Fibroblast of upper back skin (primary cell): Measurements from ENCODE around the gene GSTM4.

Experiments used
- DNase-seq: peaks from one replicate; pipeline ENCODE4 v3.0.0-alpha.2; 2013

Gene GSTM4

DNA sequence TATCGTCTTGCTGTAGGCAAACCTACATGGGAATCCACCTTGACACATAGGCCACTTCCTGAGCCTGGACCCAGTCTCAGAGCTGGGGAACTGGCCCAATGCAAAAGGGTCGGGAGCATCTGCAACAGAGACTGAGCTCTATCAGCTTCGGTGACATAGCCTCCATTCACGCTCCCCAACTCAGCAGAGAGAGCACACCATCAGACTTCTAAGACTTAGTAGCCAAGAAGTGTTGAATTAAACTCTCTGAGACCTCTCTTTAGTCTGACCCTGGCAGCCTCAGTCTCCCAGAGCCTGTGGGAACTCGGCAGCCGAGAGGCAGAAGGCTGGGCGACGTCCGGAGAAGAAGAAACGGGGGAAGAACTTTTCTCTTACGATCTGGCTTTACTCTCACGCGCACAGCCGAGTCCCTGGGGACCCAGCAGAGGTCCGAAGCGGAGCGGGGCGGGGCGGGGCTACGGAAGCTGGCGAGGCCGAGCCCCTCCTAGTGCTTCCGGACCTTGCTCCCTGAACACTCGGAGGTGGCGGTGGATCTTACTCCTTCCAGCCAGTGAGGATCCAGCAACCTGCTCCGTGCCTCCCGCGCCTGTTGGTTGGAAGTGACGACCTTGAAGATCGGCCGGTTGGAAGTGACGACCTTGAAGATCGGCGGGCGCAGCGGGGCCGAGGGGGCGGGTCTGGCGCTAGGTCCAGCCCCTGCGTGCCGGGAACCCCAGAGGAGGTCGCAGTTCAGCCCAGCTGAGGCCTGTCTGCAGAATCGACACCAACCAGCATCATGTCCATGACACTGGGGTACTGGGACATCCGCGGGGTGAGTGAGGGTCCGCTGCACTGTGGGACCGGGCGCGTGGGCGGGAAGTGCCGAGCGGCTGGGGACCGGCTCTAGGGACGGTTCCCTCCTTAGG lies at the start of gene GSTM4:
GSTM4 (plus strand) TSS at position 485 of the 905 bp plus-strand sequence; CDS start at position 776, 291 bp downstream.
- peak; percentile 73 for DNase-seq

DNA sequence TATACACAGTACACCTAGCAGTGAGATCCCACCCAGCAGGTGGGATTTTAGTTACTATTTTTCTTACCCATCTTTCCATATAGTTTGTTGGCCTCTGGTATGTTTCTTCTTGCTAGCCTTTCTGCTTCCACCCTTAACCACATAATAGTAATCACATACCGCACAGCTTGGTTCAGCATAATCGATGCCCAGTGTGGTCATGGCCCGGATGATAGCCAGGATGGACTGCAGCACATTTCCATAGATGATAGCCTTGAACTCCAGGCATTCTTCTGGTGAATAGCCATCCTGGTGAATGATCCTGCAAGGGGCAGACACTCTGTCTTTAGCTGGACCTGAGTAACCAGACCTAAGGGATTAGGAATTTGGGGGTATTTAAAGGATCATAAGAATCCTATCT lies 46.0 kb upstream of the GSTM4 start:
- DNase-seq, result no peak

DNA sequence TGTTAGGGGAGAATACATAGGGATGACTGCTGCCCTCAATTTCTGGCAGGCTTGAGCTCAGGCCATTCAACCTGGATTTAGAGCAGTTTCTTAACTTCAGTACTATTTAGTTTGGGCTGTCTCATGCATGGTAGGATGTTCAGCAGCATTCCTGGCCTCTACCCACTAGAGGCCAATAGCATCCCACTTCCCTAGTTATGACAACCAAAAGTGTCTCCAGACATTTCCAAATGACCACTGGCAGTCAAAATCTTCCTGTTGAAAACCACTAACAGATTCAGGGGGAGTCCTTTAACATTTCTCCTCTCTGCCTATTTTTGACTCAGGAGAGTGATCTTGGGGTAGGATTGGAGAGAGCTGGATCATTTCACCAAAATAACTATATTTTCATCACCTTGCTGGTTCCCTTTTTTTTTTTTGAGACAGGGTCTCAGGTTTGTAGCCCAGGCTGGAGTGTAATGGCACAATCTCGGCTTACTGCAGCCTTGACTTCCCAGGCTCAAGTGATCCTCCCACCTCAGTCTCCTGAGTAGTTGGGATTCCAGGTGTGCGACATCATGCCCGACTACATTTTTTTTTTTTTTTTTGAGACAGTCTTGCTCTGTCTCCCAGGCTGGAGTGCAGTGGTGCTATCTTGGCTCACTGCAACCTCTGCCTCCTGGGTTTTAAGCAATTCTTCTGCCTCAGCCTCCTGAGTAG lies 45.1 kb upstream of the GSTM4 start:
- peak; percentile 64 for DNase-seq

DNA sequence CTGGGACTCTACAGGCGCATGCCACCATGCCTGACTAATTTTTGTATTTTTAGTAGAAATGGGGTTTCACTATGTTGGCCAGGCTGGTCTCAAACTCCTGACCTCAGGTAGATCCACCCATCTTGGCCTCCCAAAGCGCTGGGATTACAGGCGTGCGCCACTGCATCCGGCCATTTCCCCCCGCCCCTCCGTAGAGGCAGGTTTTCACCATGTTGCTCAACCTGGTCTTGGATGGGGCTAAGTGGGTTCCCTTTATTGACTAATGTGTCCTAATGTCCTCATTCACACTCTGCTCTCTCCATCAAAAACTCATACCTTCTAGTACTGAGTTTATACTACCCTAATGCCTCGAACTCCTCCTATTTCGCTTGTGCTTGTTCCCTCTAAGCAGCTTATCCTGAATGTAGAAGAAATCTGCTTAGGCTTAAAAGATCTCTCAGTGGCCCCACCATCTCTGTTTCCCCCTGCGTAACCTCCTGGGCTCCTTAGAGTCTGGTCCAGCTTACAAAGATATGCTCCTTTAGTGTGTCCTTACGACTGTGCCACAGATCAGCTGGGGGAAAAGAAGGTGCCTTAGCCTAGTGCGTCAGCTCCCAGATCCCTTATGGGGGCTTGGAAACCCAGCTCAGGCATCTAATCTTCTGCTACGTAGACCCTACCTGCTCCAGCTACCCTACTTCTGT lies 44.5 kb upstream of the GSTM4 start:
- no peak for DNase-seq

DNA sequence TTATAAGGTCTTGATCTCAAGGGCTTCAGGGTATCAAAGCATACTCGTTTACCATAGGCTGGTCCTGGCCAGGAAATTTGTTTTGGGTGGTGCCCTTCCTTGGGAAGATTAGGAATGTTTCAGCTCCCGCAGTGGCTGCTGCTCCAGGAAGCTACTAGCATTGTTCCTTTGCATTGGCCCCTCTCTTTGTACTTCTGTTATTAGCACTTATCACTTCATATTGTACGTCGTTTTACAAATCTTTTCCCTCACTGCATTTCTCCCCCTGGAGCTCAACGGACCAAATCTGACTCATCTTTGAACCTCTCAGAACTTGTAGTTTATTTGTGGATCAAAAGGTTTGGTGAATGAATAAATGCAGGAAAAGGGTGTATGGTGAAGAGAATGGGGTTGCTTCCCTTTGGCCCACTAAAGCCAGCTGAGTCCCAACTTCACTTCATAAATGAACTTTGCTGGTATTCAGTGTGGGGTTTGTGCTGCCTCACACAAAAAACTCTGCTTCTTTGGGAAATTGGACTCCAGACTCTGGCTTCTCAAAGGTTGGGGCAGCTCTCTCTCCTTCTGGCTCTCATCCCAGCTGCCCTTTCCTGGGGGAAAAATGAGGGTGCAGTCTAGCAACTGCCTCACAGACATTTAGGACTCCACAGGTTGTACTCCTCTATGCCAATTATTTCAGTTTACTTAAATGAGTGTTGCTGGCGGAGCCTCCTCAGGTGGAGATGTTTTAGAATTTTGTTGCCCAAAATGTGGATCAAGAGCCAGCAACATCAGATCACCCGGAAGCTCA lies 42.3 kb upstream of the GSTM4 start:
- DNase-seq, result peak; percentile 31

DNA sequence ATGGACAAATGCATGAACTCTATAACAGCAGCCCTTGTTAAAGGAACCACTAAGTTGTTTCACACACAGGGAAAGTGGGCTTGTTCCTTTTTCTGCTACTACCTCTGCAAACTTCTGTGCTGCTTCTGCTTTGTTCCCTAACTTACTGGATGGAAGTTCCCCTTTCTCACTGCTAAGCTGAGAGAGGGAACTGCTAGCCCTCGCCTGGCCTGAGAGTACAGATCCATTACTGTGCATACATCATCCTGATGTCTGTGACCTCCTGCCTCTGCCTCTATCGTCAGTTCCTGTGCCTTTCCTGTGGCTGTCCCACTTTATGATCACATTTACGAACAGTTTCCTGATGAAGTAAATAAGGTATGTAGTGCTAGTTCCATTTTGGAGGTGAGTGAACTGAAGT lies 40.0 kb upstream of the GSTM4 start:
- no peak for DNase-seq

DNA sequence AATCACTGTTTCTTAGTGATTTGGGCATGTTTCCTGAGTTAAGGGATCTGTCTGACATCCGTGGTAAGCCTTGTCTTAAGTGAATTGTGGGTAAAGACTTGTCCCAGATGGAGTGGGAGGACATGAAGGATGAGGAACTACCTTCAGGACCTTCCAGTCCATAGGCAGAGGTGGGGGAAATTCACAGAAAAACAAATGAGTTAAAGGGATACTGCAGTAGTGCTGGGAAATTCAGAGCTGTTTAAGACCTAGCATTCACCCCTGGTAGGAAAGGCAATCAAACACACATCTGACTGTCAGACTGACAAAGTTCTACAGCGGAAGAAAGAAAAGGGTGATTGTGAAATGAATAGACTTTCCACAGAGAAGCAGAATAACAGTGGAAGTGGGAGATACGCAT lies 39.5 kb upstream of the GSTM4 start:
- DNase-seq, result no peak

DNA sequence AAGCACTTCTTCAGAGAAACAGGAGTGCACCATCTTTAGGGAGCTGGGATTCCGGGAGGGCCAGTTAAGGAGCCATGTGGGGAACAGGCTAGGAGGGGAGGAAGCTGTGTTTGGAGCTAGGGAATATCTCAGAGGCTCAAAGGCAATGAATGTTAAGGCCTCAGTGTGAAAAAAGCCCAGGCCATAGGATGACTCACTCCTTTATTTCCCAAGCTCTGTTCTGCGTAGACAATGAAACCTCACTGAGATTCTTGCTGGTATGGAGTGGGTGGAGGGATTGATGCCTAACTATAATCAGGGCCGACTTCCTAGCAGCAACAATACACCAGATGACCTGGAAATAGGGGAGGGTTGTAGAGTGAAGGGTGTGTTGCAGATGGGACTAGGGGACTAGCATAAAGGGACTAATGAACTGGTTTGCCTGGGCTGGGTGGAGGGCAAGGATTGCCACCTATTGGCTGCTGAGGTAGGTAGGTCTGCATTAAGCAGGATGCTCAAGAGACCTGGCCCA lies 38.6 kb upstream of the GSTM4 start:
- DNase-seq, result peak; percentile 88

DNA sequence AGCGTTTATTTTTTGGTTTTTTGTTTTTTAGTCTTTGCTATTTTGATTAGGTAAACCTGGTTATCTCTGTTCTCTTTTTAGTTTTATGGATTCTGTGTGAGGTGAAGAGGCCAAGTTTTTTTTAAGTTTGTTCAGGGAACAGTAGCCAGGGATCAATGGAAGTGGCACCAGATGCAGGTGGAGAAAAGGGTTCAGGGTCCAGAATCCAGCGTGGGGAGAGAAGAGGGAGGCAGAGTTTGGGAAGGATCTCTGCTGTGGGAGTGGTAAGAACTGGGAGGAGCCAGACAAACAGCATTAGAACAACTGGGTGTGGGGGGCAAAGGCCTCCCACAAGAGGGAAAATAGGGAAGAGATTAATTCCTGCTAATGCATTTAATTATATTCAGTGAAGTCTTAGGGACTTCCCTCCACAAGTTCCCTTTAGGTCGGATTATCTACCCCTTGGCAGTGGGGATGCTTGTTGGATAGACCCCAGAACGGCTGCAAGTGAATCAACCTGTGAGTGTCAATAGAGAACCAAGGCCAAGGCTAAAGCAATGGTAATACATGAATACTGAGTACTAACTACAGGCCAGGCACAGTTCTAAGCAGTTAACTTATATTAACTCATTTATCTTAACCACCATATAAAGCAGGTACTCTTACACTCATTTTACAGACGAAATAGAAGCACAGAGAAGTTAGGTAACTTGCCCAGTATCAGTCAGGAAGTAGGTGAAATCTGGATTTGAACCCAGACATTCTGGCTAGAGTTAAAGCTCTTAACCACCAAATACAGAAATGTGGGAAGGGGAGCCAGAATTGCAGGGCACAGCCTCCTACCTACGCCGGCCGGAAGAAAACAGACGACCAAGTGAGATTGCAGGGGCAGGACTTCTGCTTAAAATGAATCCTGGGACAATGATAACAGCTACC lies 37.0 kb upstream of the GSTM4 start:
- no peak for DNase-seq

DNA sequence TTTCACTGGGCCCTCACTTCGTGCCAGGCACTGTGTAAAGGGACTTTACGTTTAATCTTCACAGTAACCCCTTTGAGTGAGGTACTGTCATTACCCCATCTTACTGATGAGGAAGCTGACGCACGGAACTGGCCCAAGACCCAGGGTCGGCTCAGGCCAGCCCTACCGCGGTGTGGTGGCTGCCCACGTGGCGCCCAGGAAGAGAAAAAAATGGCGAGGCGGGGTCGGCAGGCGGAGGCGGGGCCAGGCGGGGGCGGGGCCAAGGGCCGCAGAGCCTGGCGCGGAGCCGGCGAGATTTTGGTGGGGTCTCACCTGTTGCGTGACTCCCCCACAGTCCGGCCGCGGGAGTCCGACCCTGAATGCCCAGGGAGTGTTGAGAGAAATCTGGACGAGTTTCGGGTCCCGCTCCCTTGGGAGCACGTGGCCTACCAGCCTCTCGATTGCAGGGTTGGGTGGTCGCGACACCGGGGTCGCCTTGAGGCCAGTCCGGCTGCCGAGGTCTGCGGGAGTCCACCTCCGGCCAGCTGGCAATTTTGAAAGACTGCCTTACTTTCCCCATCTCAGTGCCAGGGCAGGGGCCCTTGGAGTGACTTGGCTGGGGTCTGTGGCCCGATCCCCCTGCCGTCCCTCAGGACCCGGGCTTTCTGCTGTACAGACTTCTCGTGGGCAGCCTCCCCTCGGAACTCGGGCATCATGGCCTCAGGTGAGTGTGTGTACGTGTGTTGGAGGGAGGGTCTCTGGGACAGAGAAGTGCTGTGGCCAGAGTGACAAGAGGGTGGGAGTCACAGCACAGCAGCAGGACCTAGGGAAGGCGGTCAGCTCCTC lies 36.1 kb upstream of the GSTM4 start, which contains the start of the genes AMPD2 and GNAT2:
AMPD2 (plus strand) TSS at position 262 of the 825 bp plus-strand sequence. CDS start 1,339 bp downstream, outside the sequence.
GNAT2 (minus strand) TSS at position 41 of the 825 bp plus-strand sequence. CDS start 6,746 bp downstream, outside the sequence.
- DNase-seq, result peak; percentile 86

DNA sequence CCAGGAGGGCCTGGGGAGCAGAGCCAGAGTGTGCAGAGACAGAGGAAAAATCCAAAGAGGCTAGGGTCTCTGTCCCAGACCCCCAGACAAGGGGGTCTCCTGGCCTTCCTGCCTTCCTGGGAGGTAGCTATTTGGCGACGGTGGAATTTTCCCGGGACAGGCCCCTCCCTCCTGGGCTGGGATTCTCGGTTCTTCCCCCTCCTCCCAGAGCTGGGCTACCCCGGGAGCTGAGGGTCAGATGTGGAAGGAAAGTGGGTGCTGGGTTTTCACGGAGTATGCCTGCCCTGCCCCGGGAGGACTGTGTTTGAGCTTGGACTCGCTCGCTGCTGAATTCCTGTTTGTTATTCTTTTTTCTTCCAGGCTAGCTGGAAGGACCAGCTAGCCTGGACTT lies 35.5 kb upstream of the GSTM4 start:
- DNase-seq, result peak; percentile 74

DNA sequence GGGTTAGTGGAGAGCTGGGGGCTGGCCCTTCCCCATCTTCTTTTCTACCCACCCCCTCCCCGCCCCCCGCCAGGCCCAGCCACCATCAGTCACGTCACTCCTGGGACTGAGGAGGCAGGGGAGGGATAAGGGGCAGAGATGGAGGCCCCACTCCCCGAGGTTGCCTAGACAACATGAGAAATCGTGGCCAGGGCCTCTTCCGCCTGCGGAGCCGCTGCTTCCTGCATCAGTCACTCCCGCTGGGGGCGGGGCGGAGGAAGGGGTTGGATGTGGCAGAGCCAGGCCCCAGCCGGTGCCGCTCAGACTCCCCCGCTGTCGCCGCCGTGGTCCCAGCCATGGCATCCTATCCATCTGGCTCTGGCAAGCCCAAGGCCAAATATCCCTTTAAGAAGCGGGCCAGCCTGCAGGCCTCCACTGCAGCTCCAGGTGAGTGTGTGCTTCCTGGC lies 35.0 kb upstream of the GSTM4 start:
- peak; percentile 97 for DNase-seq

DNA sequence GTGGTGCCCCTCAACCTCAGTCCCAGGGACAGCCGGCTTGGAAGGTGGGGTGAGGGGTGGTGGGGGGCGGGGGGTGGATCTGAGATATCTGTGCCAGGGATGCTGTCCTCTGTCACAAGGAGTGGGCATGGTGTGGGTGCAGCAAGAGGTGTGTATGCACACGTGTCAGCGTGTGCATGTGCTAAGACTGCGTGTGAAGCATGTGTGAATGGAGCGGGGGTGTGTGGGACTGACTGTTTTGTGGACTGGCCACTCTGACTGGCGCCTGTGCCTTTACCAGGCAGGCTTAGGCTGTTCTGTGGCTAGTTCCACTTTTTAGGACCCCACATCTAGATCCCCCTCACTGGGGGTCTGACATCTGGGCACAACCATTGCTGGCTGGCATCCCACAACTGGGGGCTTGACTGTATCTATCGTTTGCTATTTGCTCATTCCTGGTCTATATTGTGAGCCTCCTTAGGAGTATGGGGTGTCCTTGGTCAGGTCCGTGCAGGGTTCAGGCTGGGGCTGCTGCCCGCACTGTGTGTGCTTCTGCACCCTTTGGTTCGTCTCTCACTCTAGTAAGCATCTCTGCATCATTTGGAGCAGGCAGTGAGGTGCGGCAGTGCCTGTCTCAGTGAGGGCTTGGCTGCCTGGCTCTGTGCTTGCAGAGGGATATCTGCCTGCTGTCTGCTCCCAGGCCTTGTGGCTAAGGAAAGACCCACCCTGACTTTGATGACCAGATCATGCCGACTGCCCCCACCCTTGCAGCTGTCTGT lies 34.3 kb upstream of the GSTM4 start:
- no peak for DNase-seq

DNA sequence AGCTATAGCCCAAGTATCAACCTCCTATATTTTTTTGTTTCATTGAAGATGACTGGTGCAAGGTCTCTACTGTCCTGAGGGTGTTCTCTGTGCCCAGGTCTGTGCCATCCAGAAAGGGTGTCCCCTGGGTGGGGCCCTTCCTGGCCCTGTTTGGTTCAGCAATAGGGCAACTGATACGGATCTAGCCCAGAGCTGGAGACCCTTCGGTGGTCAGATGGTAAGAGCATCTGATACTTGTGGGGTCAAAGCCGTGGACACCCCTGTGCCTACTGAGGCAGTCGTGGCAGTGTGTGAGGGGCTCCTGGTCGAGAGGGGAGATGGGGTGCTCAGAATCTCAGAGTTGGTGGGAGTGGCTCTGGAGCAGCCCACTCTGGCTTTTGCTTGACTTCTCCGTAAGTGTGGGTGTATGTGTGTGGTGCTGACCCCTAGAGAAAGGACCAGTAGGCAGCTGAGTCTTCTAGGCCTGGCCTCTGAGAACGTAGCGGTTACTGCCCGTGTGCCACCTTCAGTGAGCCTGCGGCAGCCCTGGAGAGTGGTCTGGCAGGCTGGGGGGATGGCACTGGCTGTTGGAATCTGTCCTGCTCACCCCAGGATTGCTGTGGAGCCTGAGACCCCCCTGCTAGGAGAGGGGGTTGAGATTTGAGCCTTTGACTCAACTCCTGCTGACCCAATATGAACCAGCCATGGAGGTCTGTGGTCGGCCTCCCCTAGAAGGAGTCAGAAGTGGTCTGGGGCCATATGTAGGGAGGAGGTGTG lies 33.6 kb upstream of the GSTM4 start:
- no peak for DNase-seq

DNA sequence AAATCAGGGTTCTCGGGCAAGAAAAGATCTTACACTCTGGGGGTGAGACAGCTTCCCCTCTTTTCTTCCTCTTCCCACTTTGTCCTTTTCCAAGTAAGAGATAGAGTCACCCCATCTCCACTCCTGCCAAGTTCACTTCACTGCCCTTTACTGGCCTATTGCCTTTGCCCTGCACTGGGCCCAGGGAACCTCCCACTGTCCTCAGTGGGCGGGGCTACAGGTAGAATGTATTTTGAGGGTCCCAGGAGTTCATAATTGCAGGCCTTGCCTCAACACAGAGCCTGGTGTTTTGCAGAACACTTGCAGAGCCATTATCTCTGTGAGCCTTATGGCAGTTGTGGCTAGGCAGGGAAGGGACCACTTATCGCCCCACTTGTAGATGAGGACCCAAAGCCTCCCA lies 33.0 kb upstream of the GSTM4 start:
- DNase-seq, result no peak

DNA sequence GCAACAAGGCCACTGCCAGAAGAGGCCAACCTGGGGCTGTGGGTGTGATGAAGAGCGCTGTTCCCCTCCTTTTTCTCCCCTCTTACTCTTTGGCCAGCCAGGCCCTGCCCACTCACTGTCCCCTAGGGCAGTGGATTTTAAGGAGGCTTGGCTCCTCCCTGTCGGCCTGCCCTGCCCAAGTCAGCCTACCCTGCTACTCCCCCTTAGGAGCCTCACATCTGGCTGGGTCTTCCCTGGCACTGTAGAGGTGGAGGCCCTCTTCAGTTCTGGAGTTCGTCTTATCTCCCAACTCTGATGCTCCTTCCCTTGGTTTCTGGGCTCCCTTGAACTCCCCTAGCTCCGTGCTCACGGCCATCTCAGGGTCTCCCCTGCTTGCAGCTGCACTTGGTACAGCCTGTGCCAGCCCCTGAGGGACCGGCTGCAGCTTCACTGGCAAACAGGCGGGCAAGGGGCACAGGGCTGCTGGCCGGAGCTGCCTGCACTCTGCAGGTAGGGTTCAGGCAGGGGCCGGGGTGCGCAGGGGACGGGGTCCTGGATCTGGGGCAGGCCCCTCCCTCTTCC lies 32.2 kb upstream of the GSTM4 start:
- no peak for DNase-seq

DNA sequence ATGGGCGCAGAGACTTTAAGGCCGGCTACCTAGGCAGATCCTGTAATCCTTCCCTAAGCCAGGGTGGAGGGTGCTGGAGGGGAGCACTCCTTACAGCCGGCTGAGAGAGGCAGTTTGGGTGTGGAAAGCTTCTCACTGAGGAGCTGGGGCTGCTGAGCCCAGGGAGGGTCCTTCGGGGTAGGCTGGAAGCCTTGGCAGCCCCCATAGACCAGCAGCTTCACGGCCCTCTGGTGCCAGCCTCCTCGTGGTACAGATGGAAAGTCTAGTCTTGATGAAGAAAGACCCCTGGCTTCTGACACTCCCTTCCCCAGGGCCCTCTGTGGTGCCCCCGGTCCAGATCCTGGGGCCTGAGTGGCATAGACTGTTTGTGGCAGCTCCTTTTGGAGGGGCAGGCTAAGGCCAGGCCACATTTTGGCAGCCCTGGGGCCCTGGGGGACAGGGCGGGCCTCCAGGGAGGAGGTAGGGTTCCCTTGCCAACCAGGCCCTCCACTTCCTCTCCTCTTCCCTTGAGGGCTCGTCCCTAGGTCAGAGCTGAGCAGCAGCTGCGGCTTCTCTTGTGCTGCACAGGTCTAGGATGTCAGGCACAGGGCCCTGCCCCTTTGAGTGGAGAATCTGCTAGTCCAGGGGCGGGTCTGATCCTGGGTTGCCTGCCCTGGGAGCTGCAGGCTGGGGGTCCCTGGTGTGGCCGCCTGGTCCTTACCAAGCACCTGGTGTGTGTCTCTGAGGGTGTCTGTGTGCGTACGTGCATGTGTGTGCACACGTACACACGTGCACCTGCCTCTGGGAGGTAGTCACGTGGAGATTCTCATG lies 31.5 kb upstream of the GSTM4 start:
- no peak for DNase-seq
